OCI-LY3 (cell line): ENCODE measurements around the gene TM4SF20.

ENCODE experiments used
- H2AFZ ChIP-seq: fragments of 200-600, 300-600 bp; shearing (Covaris generic); 2 replicates; pipeline ENCODE4 v1.6.0; 2014; ENCODE audit warnings: antibody characterized with exemption, low read depth, low read length
- H3K27ac ChIP-seq: fragments of 200-600, 300-600 bp; sonication (generic); 2 replicates; pipeline ENCODE4 v1.5.1; 2014; ENCODE audit warnings: mild to moderate bottlenecking, low read length, moderate library complexity, mixed read lengths
- H3K27me3 ChIP-seq: fragments of 200-600, 300-600 bp; sonication (generic); 2 replicates; pipeline ENCODE4 v1.6.1; 2014; ENCODE audit warnings: low read depth, low read length, mixed read lengths
- H3K36me3 ChIP-seq: fragments of 200-600, 300-600 bp; sonication (generic); replicated peaks from 2 replicates; pipeline ENCODE3; 2014; ENCODE audit warnings: low read depth, low read length, mixed read lengths
- H3K4me1 ChIP-seq: fragments of 300-600, 200-600 bp; sonication (generic); 2 replicates; pipeline ENCODE4 v1.6.1; 2014; ENCODE audit warnings: low read length, mixed read lengths
- H3K4me2 ChIP-seq: fragments of 200-600, 300-600 bp; sonication (generic); 2 replicates; pipeline ENCODE4 v1.6.1; 2014; ENCODE audit warnings: low read length, mixed read lengths
- H3K4me3 ChIP-seq: fragments of 300-600, 200-600 bp; sonication (generic); 2 replicates; pipeline ENCODE4 v1.5.1; 2014; ENCODE audit warnings: antibody characterized with exemption, mild to moderate bottlenecking, low read length, moderate library complexity
- H3K79me2 ChIP-seq: fragments of 300-600, 200-600 bp; shearing (Covaris generic); 2 replicates; pipeline ENCODE4 v1.6.1; 2014; ENCODE audit warnings: mild to moderate bottlenecking, low read length, mixed read lengths
- H3K9ac ChIP-seq: fragments of 300-600, 200-600 bp; shearing (Covaris generic); 2 replicates; pipeline ENCODE4 v1.6.0; 2014; ENCODE audit warnings: mild to moderate bottlenecking, low read length, moderate library complexity
- H3K9me3 ChIP-seq: fragments of 200-600, 300-600 bp; shearing (Covaris generic); 2 replicates; pipeline ENCODE4 v1.6.1; 2014; ENCODE audit warnings: low read length, mixed read lengths; ENCODE audit not compliant: insufficient read depth
- H4K20me1 ChIP-seq: fragments of 200-600, 300-600 bp; sonication (generic); 2 replicates; pipeline ENCODE4 v1.6.1; 2016; ENCODE audit warnings: low read length, mixed read lengths; ENCODE audit not compliant: insufficient read depth
- EZH2phosphoT487 ChIP-seq: fragments of 200-600 bp; shearing (Covaris generic); IDR thresholded peaks from 2 replicates; pipeline ENCODE4 v1.6.1; 2018; ENCODE audit warnings: antibody characterized with exemption, mixed run types, low read depth
- TF ChIP-seq, protein P1 (sequence below): fragments of 200-600, 300-600 bp; sonication (generic); IDR thresholded peaks from 2 replicates; pipeline ENCODE4 v1.5.1; 2014; ENCODE audit warnings: antibody characterized with exemption, low read length, low read depth

TM4SF20 gene

DNA sequence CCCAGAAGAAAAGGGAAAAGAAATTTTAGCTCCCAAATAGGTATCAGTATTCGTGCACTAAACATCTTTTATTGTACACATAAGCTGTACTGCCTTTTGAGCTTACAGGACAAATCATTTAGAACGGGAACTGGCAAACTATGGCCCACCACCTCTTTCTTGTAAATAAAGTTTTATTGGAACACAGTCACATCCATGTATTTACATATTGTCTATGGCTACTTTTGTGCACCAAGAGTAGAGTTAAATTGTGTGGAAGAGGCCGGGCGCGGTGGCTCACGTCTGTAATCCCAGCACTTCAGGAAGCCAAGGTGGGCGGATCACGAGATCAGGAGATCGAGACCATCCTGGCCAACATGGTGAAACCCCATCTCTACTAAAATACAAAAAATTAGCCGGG is 5.7 kb downstream of the TM4SF20 start:
- no peak overlapping the region for H3K27ac ChIP-seq
- no peaks in the 10 kb centered on the region for H4K20me1 ChIP-seq
- no peaks in the 10 kb centered on the region for H3K4me1 ChIP-seq
- H3K9me3 ChIP-seq, result no peaks in the 10 kb centered on the region
- H3K4me2 ChIP-seq, result no peak overlapping the region
- no peaks in the 10 kb centered on the region for H3K79me2 ChIP-seq
- H3K4me3 ChIP-seq, result no peak overlapping the region
- H2AFZ ChIP-seq, result no peak overlapping the region
- no peaks in the 10 kb centered on the region for H3K27me3 ChIP-seq
- TF ChIP-seq, protein P1, sequence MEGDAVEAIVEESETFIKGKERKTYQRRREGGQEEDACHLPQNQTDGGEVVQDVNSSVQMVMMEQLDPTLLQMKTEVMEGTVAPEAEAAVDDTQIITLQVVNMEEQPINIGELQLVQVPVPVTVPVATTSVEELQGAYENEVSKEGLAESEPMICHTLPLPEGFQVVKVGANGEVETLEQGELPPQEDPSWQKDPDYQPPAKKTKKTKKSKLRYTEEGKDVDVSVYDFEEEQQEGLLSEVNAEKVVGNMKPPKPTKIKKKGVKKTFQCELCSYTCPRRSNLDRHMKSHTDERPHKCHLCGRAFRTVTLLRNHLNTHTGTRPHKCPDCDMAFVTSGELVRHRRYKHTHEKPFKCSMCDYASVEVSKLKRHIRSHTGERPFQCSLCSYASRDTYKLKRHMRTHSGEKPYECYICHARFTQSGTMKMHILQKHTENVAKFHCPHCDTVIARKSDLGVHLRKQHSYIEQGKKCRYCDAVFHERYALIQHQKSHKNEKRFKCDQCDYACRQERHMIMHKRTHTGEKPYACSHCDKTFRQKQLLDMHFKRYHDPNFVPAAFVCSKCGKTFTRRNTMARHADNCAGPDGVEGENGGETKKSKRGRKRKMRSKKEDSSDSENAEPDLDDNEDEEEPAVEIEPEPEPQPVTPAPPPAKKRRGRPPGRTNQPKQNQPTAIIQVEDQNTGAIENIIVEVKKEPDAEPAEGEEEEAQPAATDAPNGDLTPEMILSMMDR, result no peak
- TF ChIP-seq EZH2phosphoT487, result no peak
- no peaks in the 10 kb centered on the region for H3K36me3 ChIP-seq
- no peak overlapping the region for H3K9ac ChIP-seq

DNA sequence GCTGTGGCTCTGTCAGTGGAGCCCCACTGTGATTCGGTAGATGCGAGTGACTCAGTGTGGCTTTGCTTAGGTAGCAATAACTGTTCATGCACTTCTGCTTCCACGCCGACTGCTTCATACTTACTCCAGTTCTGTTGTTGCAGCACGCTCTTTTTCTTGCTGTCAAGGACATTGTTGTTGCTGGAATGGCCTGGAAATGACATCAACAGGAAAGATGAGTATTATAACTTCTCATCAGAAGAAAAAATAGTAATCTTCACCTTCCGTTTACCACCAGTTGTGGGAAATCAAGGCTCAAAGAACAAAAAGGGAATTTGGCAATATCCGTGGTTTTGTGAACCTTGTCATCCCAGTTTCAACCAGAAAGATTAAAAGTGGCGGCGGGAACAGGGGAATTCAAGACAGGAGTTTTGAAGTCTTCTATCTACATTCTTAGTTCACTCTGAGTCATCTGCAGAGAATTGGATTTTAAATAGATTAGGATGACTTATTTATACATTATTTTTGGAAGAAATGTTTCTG is 8.3 kb downstream of the TM4SF20 start:
- no peak overlapping the region for H3K27ac ChIP-seq
- no peaks in the 10 kb centered on the region for H3K9me3 ChIP-seq
- H3K36me3 ChIP-seq, result no peaks in the 10 kb centered on the region
- no peak overlapping the region for H3K9ac ChIP-seq
- H3K4me3 ChIP-seq, result no peak overlapping the region
- no peaks in the 10 kb centered on the region for H3K27me3 ChIP-seq
- H2AFZ ChIP-seq, result no peak overlapping the region
- TF ChIP-seq, protein P1, result no peak
- TF ChIP-seq EZH2phosphoT487, result no peak
- H3K4me2 ChIP-seq, result no peak overlapping the region
- H3K79me2 ChIP-seq, result no peaks in the 10 kb centered on the region
- no peaks in the 10 kb centered on the region for H4K20me1 ChIP-seq
- no peaks in the 10 kb centered on the region for H3K4me1 ChIP-seq

DNA sequence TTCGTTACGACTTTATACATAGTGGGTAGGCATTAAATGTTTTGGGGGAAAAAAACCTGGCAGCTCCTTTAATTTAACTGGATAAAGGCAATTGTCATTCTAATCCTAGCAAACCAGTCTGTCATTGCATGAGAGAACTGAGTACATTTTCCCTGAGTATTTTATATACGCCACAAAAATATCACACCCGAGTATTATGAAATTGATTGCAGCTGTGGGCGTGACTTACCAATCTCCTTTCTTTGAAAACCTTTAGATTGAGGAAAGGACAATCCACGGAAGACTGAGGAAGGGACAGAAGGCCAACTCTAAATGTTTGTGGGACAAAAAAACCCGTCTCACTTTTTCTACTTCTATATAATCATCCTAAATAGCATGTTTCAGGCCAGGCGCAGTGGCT is 9.0 kb downstream of the TM4SF20 start:
- Histone ChIP-seq H3K27ac (no peak overlapping the region), H3K36me3 (no peaks in the 10 kb centered on the region), H3K9ac (no peak overlapping the region), H4K20me1 (no peaks in the 10 kb centered on the region), H3K4me2 (no peak overlapping the region), H3K4me3 (no peak overlapping the region), H2AFZ (no peak overlapping the region), H3K79me2 (no peaks in the 10 kb centered on the region), H3K9me3 (no peaks in the 10 kb centered on the region), H3K4me1 (no peaks in the 10 kb centered on the region), H3K27me3 (no peaks in the 10 kb centered on the region)
- no peak for TF ChIP-seq EZH2phosphoT487
- TF ChIP-seq, protein P1, result no peak

DNA sequence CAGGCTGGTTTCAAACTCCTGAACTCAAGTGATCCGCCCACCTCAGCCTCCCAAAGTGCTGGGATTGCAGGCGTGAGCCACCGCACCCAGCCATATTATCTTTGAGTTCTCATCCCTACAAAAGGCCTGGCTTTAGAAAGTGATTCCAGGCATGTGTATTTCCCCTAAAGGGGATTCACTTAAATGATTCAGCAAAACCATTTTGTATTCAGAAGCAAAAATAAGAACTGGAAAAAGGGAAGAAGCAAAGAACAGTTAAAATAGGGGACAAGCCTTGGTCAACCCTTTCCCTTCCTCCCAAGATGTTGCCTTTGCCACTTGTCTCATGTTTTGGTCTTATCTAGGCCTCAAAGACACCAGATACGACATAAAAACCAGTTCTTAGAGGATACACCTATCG is 10.5 kb downstream of the TM4SF20 start:
- Histone ChIP-seq H3K4me1 (no peaks in the 10 kb centered on the region), H3K4me2 (no peak overlapping the region), H4K20me1 (no peaks in the 10 kb centered on the region), H3K9me3 (no peaks in the 10 kb centered on the region), H3K27ac (no peak overlapping the region), H3K9ac (no peak overlapping the region), H3K27me3 (no peaks in the 10 kb centered on the region), H2AFZ (no peak overlapping the region), H3K79me2 (no peaks in the 10 kb centered on the region), H3K36me3 (no peaks in the 10 kb centered on the region), H3K4me3 (no peak overlapping the region)
- TF ChIP-seq EZH2phosphoT487, result no peak
- TF ChIP-seq, protein P1, result no peak
